GM18951 (cell line): ENCODE results near the gene CD2BP2.

Experiments used
- POLR2A ChIP-seq: IDR thresholded peaks from 4 replicates; pipeline ENCODE4 v1.6.1; 2011; ENCODE audit warnings: mild to moderate bottlenecking; ENCODE audit not compliant: insufficient read length, insufficient read depth; ENCODE audit errors: extremely low read depth
- in situ Hi-C: fragments of 300-500 bp; cut with MboI; formaldehyde crosslinking; loops from one replicate; pipeline ENCODE4 v1.12.0; 2022; ENCODE audit warnings: low sequenced_read_pairs, mixed read lengths, inconsistent platforms; ENCODE audit not compliant: unreplicated experiment

CD2BP2 gene

DNA sequence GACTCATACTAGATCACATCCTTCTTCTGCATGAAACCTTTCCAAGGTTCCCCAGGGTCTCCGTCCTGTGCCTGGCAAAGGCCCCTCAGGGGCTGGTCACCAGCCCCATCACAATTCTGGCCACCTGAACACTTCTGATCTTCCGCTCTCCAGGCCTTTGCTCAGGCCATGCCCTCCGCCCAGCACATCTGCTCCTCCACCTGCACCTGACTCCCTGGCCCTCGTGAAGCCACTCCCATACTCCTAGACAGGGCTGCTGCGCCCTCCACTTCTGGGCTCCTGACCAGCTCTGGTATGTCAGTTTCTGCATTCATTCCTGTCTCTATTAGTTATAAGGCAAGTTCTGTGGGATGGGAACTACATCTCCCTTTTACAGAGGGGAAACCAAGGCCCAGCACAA is 17.6 kb upstream of the CD2BP2 start:
- in situ Hi-C loops: no loop called here
- TF ChIP-seq POLR2A: no peak

DNA sequence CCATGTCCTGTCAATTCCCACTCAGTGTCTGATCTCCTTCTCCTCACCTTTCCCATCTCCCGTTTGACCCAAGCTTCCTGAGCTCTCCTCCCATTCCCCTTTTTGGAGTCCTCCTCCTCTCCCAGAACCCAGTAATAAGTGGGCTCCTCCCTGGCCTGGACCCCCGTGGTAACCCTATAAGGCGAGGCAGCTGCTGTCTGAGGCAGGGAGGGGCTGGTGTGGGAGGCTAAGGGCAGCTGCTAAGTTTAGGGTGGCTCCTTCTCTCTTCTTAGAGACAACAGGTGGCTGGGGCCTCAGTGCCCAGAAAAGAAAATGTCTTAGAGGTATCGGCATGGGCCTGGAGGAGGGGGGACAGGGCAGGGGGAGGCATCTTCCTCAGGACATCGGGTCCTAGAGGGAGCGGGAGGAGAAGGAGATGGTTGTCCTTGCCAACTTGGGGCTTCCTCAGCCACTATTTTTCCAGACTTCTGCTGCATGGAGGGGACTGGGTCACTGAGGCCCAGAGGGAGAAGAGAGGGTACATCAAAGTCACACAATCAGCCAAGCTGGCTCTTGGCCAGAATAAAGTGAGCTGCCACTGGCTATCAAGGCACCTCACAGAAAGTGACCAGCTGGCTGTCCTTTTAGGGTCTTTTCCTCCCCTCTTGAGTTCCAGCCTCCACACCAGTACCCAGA is 17.1 kb upstream of the CD2BP2 start:
- TF ChIP-seq POLR2A: no peak
- in situ Hi-C loops: no loop called here

DNA sequence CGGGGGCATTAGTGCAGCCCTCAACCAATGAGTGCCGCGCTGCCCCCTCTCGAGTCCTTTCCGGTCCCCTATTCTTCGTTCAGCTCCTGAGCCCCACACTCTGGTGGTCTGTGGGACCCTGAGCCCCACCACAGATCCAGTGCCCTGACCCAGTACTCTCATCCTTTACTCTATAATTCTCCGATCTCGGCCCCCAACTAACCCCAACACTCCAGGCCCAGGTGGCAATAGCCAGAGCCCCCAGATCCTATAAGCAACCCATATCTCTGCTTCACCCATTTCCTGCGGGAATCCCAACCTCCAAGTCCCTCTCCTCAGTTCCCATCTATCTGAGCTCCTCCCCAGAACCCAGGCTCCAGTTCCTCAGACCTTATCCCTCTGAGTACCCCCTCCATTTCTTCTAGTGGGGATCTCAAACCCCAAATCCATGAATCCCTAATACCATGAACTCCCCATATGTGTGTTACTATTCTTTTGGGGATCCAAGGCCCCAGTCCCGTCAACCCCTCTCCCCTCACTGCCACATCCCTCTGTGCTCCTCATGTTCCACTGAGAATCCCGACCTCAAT is 16.2 kb upstream of the CD2BP2 start:
- in situ Hi-C loops: no loop called here
- peak; percentile 68 for TF ChIP-seq POLR2A

DNA sequence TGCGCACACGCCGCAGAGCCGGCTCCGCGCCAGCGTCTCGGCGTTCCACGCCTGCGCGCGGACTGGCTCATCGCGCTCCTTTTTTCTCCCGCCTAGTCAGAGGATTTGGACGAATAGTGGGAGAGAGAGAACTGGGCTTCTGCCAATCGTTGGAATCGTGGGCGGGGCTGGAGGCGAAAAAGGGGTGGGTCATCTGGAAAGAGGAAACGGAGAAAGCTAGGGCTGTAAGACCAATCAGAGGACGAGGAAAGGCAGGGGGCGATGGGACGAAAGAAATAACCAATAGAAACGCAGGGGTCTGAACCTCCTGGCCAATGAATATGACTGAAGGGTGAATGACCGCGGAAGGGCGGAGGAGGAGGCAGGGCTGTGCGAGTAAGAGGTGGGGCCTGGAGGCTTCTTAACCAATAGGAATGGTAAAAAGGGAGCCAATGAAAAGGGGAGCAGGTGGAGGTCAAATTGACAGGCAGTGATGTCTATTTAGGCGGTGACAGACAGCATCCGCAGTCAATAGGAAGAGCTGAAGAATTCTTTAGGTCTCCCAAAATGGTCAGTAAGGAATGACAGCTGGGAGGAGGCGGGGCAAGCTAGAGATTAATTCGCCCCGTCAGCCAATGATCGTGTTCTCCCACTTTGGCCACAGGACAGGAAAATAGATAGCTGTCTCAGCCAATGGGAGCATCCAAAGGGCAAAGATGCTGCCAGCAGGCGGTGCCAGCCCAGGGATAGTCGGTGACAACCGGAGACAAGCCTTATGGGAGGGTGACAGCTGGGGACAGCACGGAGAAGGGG is 15.5 kb upstream of the CD2BP2 start, which contains the start of gene TBC1D10B:
TSS of gene TBC1D10B (minus strand) at position 39 of the 792 bp plus-strand sequence. CDS start 311 bp downstream, outside the sequence.
- TF ChIP-seq POLR2A: no peak
- in situ Hi-C loops: no loop called here

DNA sequence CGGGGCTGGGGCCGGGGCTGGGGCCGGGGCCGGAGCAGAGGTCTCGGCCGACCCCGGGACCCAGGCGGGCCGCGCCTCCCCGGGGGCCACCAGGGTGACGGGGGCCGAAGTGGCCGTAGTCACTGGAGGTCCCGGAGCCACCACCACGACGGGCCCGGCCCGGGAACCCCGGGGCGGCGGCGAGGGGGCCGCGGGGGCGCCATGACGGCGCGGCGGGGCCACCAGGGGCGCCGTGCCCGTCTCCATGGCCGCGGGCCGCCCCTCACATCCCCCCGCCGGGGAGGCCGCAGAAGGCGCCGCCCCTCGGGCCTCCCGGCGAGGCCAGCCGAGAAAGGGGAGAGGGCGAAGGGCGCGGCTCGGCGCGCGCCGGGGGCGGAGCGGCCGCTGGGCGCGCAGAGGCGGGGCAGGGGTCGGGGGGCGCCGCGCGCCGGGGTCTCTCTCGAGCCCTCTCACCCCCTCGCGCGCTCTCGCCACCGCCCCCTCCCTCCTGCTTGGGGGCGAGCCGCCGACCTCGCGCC is 14.9 kb upstream of the CD2BP2 start:
- peak; percentile 73 for TF ChIP-seq POLR2A
- in situ Hi-C loops: no loop called here

DNA sequence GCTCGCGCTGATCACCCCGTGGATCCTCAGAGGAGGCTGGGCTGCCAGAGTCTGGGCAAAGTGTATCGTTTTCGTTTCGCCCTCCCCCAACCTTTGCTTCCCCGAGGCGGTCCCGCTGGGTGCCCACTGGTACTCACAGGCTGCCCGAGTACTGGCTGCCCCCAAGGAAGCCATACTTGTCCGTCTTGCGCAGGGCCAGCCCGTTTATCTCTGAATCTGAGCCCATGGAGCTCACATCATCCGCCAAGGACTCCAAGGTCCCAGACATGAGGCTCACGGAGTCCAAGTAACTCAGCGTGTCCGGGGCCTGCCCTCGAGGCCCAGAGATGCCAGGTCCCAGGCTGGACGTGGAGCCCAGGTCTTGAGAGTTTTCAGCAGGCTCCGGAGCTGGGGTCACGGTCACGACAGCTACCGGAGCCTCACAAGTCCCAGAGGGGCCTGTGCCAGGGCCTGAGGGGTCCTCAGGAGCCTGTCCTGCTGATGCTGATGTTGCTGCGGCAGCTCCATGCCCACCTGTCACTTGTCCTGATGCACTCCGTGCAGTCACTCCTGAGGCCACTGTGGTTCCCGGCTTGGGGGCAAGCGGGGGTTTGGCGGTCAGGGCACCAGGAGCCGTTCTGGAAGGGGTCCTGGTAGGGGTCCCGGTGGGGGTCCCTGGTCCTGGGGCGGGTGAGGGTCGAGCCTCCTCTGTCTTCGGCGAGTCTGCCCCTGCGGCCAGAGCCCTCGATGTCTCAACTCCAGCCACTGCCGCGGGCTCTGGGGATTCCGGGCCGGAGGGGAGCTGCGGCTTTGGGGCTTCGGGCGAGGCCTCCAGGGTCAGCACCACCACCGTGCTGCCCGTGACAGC is 14.2 kb upstream of the CD2BP2 start:
- no peak for TF ChIP-seq POLR2A
- in situ Hi-C loops: no loop called here

DNA sequence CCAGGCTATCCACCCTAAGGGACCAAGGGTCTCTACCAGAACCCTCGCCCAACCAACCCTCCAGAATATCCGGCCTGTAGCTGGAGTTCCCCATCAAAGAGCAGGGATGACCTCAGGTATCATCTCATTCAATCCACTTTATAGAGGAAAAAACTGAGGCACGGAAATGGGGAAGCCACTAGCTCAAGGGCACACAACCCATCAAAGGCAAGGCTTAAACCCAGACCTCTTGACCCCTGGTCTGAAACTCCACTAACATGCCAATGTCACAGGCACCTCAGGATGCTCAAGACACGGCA is 13.6 kb upstream of the CD2BP2 start:
- no peak for TF ChIP-seq POLR2A
- in situ Hi-C loops: no loop called here

DNA sequence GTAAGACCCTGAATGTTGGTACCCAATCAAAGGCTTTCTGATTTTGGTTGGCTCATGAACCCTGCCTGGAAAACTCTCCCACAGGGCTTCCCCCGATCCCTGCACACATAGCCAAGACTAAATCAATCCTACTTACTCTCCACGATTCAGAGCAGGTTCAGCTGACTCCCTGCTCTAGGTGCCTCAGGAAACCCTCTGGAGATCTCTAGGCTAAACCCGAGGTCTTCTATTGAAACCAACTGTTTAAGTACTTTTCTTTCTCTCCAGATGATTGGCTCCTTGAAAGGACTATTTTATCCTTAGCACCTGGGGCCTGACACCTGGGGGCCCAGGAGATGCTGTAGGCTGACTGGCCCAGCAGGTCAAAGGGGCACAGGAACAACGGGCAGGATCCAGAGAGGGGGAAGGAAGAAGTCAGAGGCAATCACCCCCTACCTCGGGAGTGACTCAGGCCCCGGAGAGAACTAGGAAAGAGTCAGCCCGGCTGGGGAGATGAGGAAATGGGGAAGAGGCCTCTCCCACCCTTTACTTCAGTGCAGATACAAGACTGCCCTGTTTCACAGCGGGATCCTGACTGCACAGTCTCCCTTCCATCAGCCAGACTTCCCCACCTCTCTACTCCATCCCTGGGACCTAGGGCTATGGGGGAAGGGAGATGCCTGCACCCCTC is 13.1 kb upstream of the CD2BP2 start:
- in situ Hi-C loops: no loop called here
- peak; percentile 4 for TF ChIP-seq POLR2A

DNA sequence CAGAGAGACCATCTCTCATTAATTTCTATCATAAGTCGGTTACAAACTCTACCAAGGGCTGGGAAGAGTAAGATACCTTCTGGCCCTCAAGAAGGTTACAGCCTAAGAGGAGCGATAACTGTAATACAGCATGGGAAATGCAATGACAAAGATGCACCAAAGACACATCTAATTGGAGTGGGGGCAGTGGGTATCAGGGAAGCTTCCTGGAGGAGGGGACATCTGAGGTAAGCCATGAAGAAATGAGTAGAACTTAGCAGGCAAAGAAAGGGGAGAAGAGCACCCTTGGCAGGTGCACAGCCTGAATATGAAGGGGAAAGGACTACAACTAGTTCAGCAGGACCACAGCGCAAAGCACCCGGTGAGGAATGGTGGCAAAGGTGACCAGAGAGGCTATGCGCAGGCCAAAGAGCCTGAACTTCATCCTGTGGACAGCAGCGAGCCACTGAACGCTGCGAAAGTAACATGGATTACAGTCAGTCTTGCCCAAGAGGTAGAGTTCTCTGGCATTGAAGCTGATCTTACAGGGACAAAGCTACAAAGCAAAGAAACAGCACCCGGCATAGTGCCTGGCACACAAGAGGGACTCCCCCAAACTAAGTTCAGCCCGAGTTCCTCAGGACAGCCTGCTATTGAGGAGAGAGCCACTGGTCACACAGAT is 12.4 kb upstream of the CD2BP2 start:
- in situ Hi-C loops: no loop called here
- no peak for TF ChIP-seq POLR2A

DNA sequence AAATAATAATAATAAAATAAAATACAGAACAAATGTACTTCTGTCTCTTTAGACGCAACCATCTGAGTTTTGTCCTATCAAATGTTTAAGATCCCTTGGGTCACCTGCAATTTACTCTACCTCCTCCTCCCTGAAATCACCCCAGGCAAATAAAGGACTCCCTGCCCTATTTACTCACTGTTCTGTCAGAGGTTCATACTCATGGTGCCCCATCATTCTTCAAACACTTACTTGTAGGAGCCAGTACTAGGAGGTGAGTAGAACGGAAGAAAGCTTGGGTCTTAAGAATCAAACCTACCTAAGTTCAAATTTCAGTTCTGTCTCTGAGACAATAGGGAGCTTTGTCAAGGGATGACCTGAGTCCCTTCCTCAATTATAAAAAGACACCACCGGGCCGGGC is 11.4 kb upstream of the CD2BP2 start:
- TF ChIP-seq POLR2A: no peak
- in situ Hi-C loops: no loop called here

DNA sequence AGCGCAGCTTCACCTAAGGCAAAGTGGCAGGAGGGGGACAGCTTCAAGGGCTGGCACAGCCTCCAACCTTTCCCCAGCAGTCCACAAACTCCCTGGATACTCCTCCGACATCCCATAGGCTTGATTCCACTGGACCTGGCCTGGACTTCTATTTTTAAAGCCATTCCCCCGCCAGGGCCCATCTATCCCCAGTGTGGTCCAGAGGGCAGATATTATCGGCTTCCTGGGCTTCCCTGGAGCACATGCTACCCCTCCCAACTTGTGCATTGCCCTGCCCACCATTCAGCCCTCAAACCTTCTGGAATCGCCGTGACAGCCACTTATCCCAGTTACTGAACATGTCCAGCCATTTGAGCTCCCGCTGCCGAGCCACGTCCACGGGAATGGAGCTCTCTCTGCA is 10.1 kb upstream of the CD2BP2 start:
- in situ Hi-C loops: no loop called here
- TF ChIP-seq POLR2A: no peak

DNA sequence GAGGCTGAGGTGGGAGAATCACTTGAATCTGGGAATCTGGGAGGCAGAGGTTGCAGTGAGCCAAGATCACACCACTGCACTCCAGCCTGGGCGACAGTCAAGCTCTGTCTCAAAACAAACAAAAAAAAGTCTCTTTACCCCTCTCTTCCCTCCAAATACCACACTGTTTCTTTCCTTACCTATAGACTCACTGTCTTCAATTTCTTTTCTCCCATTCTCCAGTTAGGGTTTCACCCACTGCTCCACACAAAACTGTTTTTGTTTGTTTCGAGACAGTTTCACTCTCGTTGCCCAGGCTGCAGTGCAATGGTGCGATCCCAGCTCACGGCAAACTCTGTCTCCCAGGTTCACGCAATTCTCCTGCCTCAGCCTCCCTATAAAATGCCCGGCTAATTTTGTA is 6.1 kb upstream of the CD2BP2 start:
- TF ChIP-seq POLR2A: no peak
- in situ Hi-C loops: no loop called here

DNA sequence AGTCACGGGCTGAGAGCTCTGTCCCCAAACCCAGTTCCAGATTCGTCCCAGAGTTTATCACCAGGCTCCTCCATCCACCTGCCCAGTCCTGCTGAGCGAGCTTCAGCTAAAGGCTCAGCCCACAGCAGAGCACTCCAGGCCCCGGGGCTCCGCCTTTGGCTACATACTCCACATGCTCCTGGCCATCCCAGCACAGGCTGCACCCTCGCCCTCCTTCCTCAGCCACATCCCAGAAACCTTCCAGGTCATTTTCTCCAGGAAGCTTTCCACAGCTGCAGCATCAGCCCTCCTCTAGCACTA is 4.7 kb upstream of the CD2BP2 start:
- in situ Hi-C loops: no loop called here
- TF ChIP-seq POLR2A: no peak
